ENCODE measurements around the gene CNTNAP5. TPM values are rescaled to one million over a fixed set of nuclear protein-coding genes. Genes with fewer than 3 reads are reported as not detected.

The CNTNAP5 gene
- total and polyA plus RNA-seq, 2 donors (not counting 3 experiments of a cell fraction or from before 2014, with no cell fraction given), result not detected

- FAIRE-seq (no peak), DNase-seq (ENCODE audit: low read depth, low spot score) (no peak)
- H3K9ac ChIP-seq (replicated peaks; ENCODE audit: extremely low read depth, insufficient read depth, low read length), result no peak overlapping the region
- H3K4me3 ChIP-seq (replicated peaks in 1 of 3; ENCODE audit: insufficient read depth in 1 of 3, low read depth in 1 of 3, low read length in 3 of 3), result no peak overlapping the region
- no peak overlapping the region for H2AFZ ChIP-seq (ENCODE audit: low read depth, low read length)
- BruUV-seq (replicated peaks), result no TSS peak
- no peaks in the 10 kb centered on the region for H3K36me3 ChIP-seq (ENCODE audit: control insufficient read depth in 2 of 2, extremely low read depth in 1 of 2, insufficient read depth in 2 of 2, low read length in 2 of 2)
- ChIA-PET POLR2A (no interaction called here), CTCF (no interaction called here)
- TF ChIP-seq POLR2A (IDR thresholded peaks at IDR 0.05; ENCODE audit: low read depth, low read length) (no peak), MYC (IDR thresholded peaks at IDR 0.05; ENCODE audit: low read depth, low read length) (no peak), GATA2 (IDR thresholded peaks at IDR 0.05; ENCODE audit: insufficient read depth, insufficient read length, low read depth, low read length) (no peak), EZH2 (IDR thresholded peaks at IDR 0.05; ENCODE audit: borderline replicate concordance, low read depth, low read length, severe bottlenecking) (no peak), CTCF (IDR thresholded peaks at IDR 0.05; ENCODE audit: extremely low read depth in 1 of 2, insufficient read depth in 1 of 2, low read depth in 1 of 2, low read length in 2 of 2) (no peak), MAX (IDR thresholded peaks at IDR 0.05; ENCODE audit: insufficient read depth, insufficient read length) (no peak), FOS (IDR thresholded peaks at IDR 0.05; ENCODE audit: borderline replicate concordance, insufficient read depth, low read length) (no peak), POLR2AphosphoS5 (IDR thresholded peaks at IDR 0.05; ENCODE audit: insufficient read depth, low read depth, low read length) (no peak), JUN (IDR thresholded peaks at IDR 0.05; ENCODE audit: borderline replicate concordance, insufficient read depth, insufficient read length, low read depth) (no peak)
- peaks cover 3% of the 10 kb centered on the region for H3K9me3 ChIP-seq (replicated peaks; ENCODE audit: control insufficient read depth, insufficient read depth, low read length)
- H3K79me2 ChIP-seq (ENCODE audit: control insufficient read depth, insufficient read depth, low read length), result no peaks in the 10 kb centered on the region
- dilution Hi-C loops (cut with MboI; ENCODE audit: extremely low pct_ligation_motif_present, low sequenced_read_pairs), result no loop called here
- no peaks in the 10 kb centered on the region for H4K20me1 ChIP-seq (replicated peaks; ENCODE audit: control insufficient read depth, extremely low read depth, insufficient read depth, low read length)
- no peaks in the 10 kb centered on the region for H3K27me3 ChIP-seq (ENCODE audit: control insufficient read depth in 2 of 2, insufficient read depth in 2 of 2, low read length in 2 of 2)
- H3K4me2 ChIP-seq (ENCODE audit: insufficient read depth, low read length), result no peak overlapping the region
- H3K9me1 ChIP-seq (replicated peaks; ENCODE audit: control insufficient read depth, extremely low read depth, insufficient read depth, low read length), result no peaks in the 10 kb centered on the region
- intact Hi-C loops (cut with micrococcal nuclease), result no loop called here
- no peak overlapping the region for H3K27ac ChIP-seq (ENCODE audit: insufficient read depth, low read depth, low read length)
- no peaks in the 10 kb centered on the region for H3K4me1 ChIP-seq (ENCODE audit: control insufficient read depth, extremely low read depth, insufficient read depth, low read length)
Measured at GRCh38 chr2:124704071-124704925, 679.2 kb downstream of the CNTNAP5 start.

All from endothelial cell of umbilical vein (primary cell).